Transverse colon (tissue), 4 donors: Measurements from ENCODE around the gene AMPD3. TPM values are rescaled to one million over a fixed set of nuclear protein-coding genes. Genes with fewer than 3 reads are reported as not detected.

Source experiments
- DNase-seq: peaks from one replicate; pipeline ENCODE4 v3.0.0-alpha.2; 2019
- H3K27ac ChIP-seq, 4 donors: fragments of 200-600 bp; sonication (generic); 2 replicates each; pipeline ENCODE4 v1.5.1; 2016 to 2018; ENCODE audit warnings: inconsistent platforms in 4 of 4
- H3K27me3 ChIP-seq: fragments of 200-600 bp; sonication (generic); 2 replicates; pipeline ENCODE4 v1.5.1; 2017; ENCODE audit warnings: inconsistent platforms
- H3K36me3 ChIP-seq, 4 donors: fragments of 200-600 bp; sonication (generic); 2 replicates each; pipeline ENCODE4 v1.5.1; 2017 to 2019; ENCODE audit warnings: inconsistent platforms in 4 of 4
- H3K4me1 ChIP-seq, 4 donors: fragments of 200-600 bp; sonication (generic); 2 replicates each; pipeline ENCODE4 v1.5.1; 2017 to 2020; ENCODE audit warnings: inconsistent platforms in 4 of 4
- H3K4me3 ChIP-seq, 4 donors: fragments of 200-600 bp; sonication (generic); 1 replicate in 1 of 4; 2 replicates in 3 of 4; pipeline versions ENCODE4 v1.5.1 to v1.6.1; 2017 to 2019; ENCODE audit warnings: inconsistent platforms in 4 of 4
- H3K9me3 ChIP-seq, 2 donors: fragments of 200-600 bp; sonication (generic); 2 replicates each; pipeline ENCODE4 v1.5.1; 2017 to 2019; ENCODE audit warnings: inconsistent platforms in 2 of 2
- CTCF ChIP-seq, 5 experiments: fragments of 200-600 bp in 3 of 5; fragments of 450-650 bp in 2 of 5; sonication (generic) in 3 of 5; IDR thresholded peaks; 1 replicate in 2 of 5; 2 replicates in 3 of 5; pipeline ENCODE4 v1.5.1; 2016 to 2017; ENCODE audit warnings: antibody characterized with exemption in 5 of 5, inconsistent platforms in 3 of 5, mild to moderate bottlenecking in 2 of 5, moderate library complexity in 1 of 5
- EP300 ChIP-seq: sonication (generic); formaldehyde crosslinking; IDR thresholded peaks from one replicate; pipeline ENCODE4 v1.6.1; 2017; ENCODE audit warnings: antibody characterized with exemption, low read depth
- POLR2A ChIP-seq: fragments of 450-650 bp; IDR thresholded peaks from one replicate; pipeline ENCODE4 v1.6.1; 2016; ENCODE audit warnings: antibody characterized with exemption, mild to moderate bottlenecking, moderate library complexity
- POLR2AphosphoS5 ChIP-seq, 3 donors: sonication (generic); formaldehyde crosslinking; IDR thresholded peaks; one replicate each; pipeline ENCODE4 v1.6.1; 2016; ENCODE audit warnings: antibody characterized with exemption in 3 of 3
- whole genome bisulfite sequencing, 2 donors: methylation state at CpG; one replicate each; pipeline ENCODE4 v1.1.5; 2018; ENCODE audit warnings: low coverage in 1 of 2; 5-methylcytosine and 5-hydroxymethylcytosine counted together
- in situ Hi-C, 4 donors: fragments of 200-750 bp; cut with MboI; loops; one replicate each; pipeline versions ENCODE4 v1.15.0 to v1.15.1; 2017; ENCODE audit warnings: low sequenced_read_pairs in 3 of 4, low pct_ligation_motif_present in 1 of 4, low pct_unique_long_range_greater_than_20kb in 1 of 4
- intact Hi-C: fragments of 100-400 bp; cut with DNase I; formaldehyde crosslinking; loops from one replicate; pipeline ENCODE4 v1.15.1; 2023; ENCODE audit warnings: low total_unique reads
- total RNA-seq, 4 donors: library from RNA; depleted of rRNA; stranded (reverse); fragments of >200 nt; gene quantifications; one replicate each; pipeline ENCODE4 v1.1.0, GENCODE V29; 2016

Gene AMPD3
- total RNA-seq, 4 donors from 2014 or later: 2.4 to 32.9 (median 11.2) TPM

DNA sequence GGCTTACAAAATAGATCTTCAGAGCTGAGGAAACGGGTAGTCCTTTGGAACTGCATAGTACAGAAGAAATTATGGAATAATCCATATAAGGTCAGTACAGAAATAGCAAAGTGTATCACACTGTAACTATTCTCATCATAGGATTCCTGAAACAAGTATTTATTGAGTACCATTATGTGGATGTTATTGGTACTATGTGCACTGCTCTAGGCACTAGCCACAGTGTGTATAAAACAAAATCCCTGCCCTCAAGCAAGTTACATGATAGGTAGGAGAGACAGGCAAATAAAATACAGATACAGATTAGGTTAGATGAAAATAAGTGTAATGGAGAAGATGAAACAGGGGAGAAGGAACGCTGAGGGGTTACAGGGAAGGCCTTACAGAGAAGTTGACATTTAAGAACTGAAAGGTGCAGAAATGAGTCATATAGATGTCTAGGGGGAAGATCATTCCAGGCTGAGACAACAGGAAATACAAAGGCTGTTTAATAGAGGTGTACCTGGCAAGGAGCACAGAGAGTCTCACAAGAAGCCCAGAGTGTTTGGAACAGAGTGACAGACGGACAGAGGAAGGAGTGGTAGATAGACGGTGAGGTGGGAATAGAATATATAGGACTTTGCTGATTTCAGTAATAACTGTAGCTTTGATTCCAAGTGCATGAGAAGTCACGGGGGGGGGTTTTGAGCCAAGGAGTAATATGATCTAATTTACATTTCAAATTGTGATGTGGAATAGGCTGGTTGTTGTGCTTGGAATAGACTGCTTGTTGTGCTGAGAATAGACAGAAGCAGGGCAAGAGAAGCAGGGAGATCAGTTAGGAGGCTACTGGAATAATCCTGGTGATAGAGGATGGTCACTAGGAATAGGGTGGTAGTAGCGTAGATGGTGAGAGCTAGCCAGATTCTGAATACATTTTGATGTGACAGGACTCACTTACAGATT is 72.2 kb downstream of the AMPD3 start:
- no peak for DNase-seq
- Histone ChIP-seq H3K36me3 (peaks cover 0 to 32% (median 9%) of the 10 kb centered on the region in 4 donors), H3K4me1 (peaks cover 0 to 12% (median 2%) of the 10 kb centered on the region in 4 donors), H3K27me3 (no peaks in the 10 kb centered on the region), H3K9me3 (no peaks in the 10 kb centered on the region), H3K4me3 (no peak overlapping the region), H3K27ac (no peak overlapping the region)
- WGBS, 2 donors: 61 to 67% methylated on average over 6 of the region's 6 CpGs
- in situ Hi-C loops: loop anchor here in 1 of 4 donors (25.0 kb wide), 1 partner anchor 210 kb away; no protein-coding TSS in a partner anchor
- no peak for TF ChIP-seq EP300
- no peak for TF ChIP-seq CTCF (IDR thresholded peaks at IDR 0.05)
- TF ChIP-seq POLR2A: no peak
- no peak for TF ChIP-seq POLR2AphosphoS5 (IDR thresholded peaks at IDR 0.05)
- intact Hi-C loops: no loop called here

DNA sequence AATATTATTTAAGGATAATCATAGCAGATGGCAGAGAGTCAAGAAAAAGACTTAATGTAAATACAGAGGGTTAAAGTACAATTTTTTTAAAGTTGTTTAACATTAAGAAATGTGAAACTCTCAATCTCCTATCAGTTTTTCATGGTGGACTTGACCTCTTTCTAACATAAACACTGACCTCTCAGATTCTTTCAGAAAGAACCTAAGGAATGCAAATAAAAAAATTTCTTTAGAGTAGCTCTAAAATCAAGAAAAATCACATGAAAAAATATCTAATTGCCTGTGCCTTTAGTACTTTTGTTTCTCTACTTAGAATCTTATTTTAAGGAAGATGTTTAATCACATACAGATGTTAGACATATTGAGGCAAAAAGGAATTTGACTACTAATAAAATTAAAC is 73.1 kb downstream of the AMPD3 start:
- intact Hi-C loops: no loop called here
- no peak for DNase-seq
- Histone ChIP-seq H3K36me3 (peaks cover 0 to 31% (median 9%) of the 10 kb centered on the region in 4 donors), H3K27ac (no peak overlapping the region), H3K4me1 (peaks cover 0 to 12% (median 2%) of the 10 kb centered on the region in 4 donors), H3K27me3 (no peaks in the 10 kb centered on the region), H3K4me3 (no peak overlapping the region), H3K9me3 (no peaks in the 10 kb centered on the region)
- in situ Hi-C loops: loop anchor here in 1 of 4 donors (25.0 kb wide), 1 partner anchor 209 kb away; no protein-coding TSS in a partner anchor
- TF ChIP-seq CTCF (IDR thresholded peaks at IDR 0.05): no peak
- TF ChIP-seq POLR2AphosphoS5 (IDR thresholded peaks at IDR 0.05): no peak

- H3K4me1 ChIP-seq: peaks cover 0 to 12% (median 2%) of the 10 kb centered on the region in 4 donors
- no peaks in the 10 kb centered on the region for H3K27me3 ChIP-seq
- H3K9me3 ChIP-seq: no peaks in the 10 kb centered on the region
- peaks cover 0 to 33% (median 11%) of the 10 kb centered on the region in 4 donors for H3K36me3 ChIP-seq
- H3K4me3 ChIP-seq: no peak overlapping the region
- no peak overlapping the region for H3K27ac ChIP-seq
- WGBS, 2 donors: 94 to 100% methylated on average over 2 of the region's 2 CpGs
- intact Hi-C loops: no loop called here
- DNase-seq: no peak
- TF ChIP-seq CTCF (IDR thresholded peaks at IDR 0.05): no peak
- no peak for TF ChIP-seq POLR2AphosphoS5 (IDR thresholded peaks at IDR 0.05)
- TF ChIP-seq EP300: no peak
- no peak for TF ChIP-seq POLR2A
- in situ Hi-C loops: loop anchor here in 1 of 4 donors (25.0 kb wide), 1 partner anchor 208 kb away; no protein-coding TSS in a partner anchor
Observed at GRCh38 chr11:10529279-10529678, 74.2 kb downstream of the AMPD3 start.

DNA sequence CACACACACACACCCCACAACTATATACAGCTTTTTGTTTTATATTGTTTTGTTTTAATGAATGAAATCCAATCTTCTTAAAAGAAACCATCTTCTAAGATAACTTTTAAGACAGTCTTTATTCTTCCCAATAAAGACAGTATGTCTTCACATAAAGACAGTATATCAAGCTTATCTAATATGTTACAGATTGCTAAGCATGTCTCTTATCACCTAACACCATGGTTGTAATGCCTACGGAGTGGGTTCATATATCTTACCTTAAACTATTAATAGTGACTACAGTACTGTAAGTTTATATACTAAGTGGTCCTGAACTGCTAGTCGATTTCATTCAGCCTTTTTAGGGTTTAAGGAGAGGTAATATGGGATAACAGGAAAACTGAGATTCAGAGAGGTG is 77.5 kb downstream of the AMPD3 start:
- H3K4me3 ChIP-seq: no peak overlapping the region
- in situ Hi-C loops (loop anchor here in 1 of 4 donors (25.0 kb wide), 1 partner anchor 205 kb away; no protein-coding TSS in a partner anchor), intact Hi-C loops (no loop called here)
- H3K9me3 ChIP-seq: no peaks in the 10 kb centered on the region
- TF ChIP-seq POLR2A (no peak), CTCF (IDR thresholded peaks at IDR 0.05) (no peak), EP300 (no peak), POLR2AphosphoS5 (IDR thresholded peaks at IDR 0.05) (no peak)
- WGBS, 2 donors: 66 to 96% methylated on average over 2 of the region's 2 CpGs
- peaks cover 0 to 23% (median 8%) of the 10 kb centered on the region in 4 donors for H3K36me3 ChIP-seq
- peaks cover 0 to 6% (median 0%) of the 10 kb centered on the region in 4 donors for H3K4me1 ChIP-seq
- no peak for DNase-seq
- no peak overlapping the region for H3K27ac ChIP-seq
- no peaks in the 10 kb centered on the region for H3K27me3 ChIP-seq
